SHP77 treated with DMSO at 0.1 percent for 48 hours (cell line): ENCODE measurements around the gene FANCE.
"Not testable (repeated sequence)": the region's sequence is repeated elsewhere in the genome, so short reads cannot be mapped to it uniquely, and the experiment has no call there.

Experiments used
- DNase-seq: peaks from one replicate; lab custom pipeline; 2025; lab: John Stamatoyannopoulos, UW

Gene FANCE

DNA sequence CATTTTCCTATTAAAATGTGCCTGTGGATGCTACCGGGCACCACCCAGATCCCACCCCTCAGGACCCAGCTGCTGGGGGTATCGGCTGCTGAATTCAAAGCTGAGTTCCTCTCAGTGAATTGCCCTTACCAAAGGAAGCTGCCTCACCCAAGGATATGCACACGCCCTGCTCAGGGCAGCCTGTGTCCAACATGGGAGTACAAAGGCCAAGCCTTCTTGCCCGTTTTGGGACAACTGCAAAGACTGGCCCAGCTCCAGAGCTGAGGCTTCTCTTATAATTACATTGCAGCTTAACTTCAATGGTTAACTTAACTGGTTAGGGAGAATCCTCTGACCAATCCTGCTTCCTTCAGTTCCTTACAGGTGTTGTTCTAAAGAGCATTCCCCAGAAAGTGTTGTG, 19.8 kb upstream of the FANCE start:
- DNase-seq, result no peak

DNA sequence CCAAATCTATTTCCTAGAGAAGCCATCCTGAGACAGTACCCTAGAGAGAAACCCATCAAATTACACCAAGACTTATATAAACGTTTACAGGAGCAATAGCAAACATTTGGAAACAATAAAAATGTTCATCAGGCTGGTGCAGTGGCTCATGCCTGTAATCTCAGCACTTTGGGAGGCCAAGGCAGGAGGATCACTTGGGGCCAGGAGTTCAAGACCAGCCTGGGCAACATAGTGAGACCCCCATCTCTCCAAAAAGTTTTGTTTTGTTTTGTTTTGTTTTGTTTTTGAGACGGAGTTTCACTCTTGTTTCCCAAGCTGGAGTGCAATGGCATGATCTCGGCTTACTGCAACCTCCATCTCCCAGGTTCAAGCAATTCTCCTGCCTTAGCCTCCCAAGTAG, 19.4 kb upstream of the FANCE start:
- not testable (repeated sequence) for DNase-seq

GRCh38 chr6:35435074-35435837, 16.9 kb upstream of the FANCE start:
- DNase-seq, result no peak

- no peak for DNase-seq
These were observed 15.9 kb upstream of the FANCE start for GRCh38 chr6:35436071-35436857.

GRCh38 chr6:35438378-35439065, 13.6 kb upstream of the FANCE start:
- DNase-seq, result not testable (repeated sequence)

- no peak for DNase-seq
These were observed 12.8 kb upstream of the FANCE start for GRCh38 chr6:35439308-35439707.

DNA sequence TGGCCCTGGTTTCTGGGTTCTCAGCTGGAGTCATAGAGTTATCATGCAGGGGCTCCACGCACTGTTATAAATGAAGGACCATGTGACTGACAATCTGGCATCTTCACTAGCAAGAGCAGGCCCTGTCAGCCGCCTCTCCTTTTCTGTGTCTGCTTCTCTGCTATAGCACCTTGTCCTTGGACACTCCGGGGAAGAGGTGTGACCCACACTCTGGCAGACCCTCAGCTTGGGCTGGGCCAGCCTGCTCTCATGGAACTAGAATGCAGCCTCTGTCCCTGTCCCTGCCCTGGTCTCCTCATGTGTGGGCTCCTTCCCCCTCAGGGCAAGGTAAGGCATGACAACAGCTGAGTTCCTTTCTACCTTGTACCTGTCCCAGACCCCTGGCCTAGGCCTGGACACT, 10.9 kb upstream of the FANCE start:
- DNase-seq, result no peak

DNA sequence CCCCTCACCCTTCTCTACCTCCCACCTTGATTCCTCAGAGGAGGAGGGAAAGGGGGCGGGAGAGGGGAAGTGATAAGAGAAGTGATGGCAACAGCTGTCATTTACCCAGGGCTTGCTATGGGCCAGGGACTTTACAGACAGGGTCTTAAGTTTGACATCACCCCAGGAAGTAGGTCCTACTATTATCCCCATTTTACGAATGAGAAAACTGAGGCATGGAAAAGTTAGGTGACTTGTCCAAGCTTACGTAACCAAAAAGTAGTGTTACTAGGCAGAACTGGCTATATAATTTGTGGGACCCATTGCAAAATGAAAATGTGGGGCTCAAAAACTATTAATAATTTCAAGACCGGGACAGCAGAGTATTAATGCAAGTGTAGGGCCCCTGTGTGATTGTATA, 10.5 kb upstream of the FANCE start:
- no peak for DNase-seq

DNA sequence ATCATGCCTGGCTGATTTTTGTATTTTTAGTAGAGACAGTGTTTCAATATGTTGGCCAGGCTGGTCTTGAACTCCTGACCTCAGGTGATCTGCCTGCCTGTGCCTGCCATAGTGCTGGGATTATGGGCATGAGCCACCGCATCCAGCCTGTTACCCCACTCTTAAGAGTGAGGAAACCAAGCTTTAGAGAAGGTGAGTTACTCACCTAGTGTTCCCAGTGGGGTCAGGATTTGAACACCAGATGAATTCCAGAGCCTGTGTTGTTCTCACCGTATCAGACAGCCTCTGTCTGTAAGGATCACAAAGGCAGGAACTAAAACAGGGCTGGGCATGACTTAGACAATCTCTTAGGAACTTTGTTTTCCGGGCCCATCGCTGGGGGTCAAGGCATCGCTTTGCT, 9.4 kb upstream of the FANCE start:
- no peak for DNase-seq

DNA sequence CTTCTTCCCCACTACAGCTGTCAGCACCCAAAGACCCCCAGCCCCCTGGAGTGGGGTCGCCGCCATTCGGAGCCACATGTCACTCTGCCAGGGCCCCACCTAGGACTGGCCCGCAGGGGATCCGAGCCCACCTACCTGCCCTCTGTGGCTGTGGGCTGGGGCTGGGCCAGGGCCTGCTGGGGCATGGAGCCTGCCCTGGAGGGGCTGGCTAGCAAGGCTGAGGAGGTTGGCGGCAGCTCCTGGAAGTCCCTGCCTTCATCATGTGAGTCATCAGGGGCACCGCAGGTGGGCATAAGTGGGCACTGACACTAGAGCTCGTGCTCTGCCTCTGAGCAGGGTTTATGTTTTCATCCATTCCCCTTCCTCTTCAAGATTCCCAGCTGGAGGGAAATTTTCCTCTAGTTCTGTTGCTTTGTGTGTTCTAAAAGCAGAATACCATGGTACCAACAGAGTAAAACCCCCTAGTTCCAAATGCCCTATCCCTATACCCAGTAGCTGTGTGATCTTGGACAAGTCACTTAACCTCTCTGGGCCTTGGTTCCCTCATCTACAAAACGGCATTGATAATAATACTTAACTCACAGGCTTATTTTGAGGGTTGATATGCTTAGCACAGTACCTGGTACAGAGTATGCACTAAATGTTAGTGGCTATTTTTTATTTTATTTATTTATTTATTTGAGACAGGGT, 8.7 kb upstream of the FANCE start:
- DNase-seq, result no peak

GRCh38 chr6:35445691-35446090, 6.4 kb upstream of the FANCE start:
- DNase-seq, result no peak

GRCh38 chr6:35448191-35448590, 3.9 kb upstream of the FANCE start:
- no peak for DNase-seq

DNA sequence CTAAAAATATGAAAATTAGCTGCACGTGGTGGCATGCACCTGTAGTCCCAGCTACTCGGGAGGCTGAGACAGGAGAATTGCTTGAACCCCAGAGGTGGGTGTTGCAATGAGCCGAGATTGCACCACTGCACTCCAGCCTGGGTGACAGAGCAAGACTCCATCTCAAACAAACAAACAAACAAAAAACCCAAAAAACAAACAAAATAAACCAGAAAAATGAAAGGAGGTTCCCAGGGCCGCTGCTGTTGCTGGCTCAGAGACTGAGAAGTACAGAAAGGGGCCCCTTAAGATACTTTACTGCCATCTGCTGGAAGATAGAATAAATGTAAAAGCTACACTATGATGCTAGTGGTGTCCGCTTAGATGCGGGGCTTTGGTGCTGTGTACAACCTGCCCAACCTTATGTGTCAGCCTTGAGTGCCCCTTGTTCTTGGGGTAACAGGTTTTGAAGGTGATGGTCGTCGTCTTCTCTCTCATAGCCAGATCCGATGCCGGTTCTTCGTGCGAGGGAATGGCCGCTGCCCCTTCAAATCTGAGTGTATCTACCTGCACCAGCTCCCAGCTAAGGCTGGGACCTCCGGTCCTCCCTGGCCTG, 2.8 kb upstream of the FANCE start:
- peak; percentile 70 for DNase-seq

DNA sequence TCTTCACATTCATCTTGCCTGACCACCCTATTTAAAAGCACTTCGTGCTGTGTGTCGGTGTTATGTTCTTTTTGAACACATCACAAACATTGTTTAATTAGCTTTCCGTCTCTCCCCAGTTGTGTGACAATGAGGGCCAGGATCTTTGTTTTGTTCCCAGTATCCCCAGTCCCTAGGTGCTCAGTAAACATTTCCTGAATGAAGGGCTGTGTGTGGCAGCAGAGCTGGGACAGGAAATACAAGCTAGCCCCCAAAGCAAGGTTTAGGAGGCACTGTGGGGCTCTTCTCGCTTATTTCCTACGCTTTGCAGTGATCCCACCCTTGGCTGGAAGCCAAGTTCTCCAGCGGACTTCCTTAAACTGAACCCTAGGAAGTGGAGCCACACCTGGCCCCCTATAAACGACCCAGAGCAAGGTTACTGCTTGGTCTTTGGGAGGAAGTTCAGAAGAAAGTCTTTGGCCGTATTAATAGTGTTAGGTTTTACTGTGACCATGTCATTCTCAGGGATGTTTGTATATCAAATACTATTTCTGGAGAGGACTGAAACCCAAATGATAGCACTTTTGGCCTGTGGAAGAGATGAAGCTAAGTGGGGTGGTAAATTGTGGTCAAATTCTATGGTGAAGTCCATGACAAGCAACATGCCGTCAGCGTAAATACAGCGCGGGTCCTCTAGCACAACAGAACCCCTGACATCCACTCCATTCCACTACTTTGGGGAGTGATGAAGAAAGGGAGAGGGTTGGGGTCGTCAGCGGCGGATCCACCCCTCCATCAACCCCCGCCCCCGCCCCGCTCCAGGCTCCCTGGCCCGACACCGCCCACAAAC, 570 bp upstream of the FANCE start:
- no peak for DNase-seq

DNA sequence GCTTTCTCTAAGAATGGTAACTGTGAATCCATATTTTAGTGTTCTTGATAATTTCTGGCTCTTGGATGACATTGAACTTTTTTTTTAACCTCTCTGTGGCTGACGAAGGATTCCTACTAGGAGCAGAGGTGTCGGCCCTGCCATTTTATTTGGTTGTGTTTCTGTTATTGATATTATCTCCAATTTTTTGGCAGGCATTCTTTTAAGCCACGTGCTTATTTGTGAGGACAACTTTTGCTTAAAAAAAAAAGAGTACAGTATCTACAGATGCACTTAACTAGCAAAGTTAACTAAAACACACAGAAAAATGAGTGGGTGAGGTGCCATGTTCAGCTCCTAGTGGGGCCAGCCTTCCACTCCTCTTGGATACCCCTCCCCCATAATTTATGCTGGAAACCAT, 1.1 kb downstream of the FANCE start:
- no peak for DNase-seq

DNA sequence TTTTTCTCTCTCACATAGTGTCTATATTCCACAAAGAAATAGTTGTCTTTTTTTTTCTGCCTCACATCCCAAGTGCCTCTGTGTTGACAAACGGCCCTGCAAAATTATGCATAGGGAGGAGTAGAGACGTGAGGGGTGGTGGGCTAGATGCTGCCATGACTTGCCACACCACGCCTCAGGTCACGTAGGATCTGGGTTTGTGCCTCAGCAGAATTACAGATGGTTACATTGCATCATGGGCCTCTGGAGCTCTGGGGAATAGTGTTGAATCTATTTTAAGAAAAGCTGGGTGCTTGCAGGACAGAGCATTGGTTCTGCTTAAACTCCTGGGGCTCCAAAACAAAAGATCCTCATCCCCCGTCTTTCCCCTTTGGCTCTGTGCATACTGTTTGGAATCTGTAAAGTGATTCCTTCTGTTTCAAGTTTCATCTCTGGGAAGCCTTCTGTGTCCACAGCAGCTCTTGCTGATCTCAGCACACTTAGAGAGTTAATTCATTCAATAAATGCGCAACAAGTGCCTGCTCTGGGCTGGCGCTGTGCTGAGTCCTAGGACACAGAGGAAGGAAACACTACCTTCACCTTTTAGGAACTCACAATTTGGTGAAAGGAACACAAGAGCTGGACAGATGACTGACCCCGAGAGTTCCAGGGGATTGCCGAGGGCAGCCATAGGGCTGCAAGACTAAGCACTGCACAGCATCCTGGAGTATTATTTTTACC, 2.4 kb downstream of the FANCE start:
- DNase-seq, result no peak

- no peak for DNase-seq
These were observed 5.8 kb downstream of the FANCE start for GRCh38 chr6:35457907-35458306.

- no peak for DNase-seq
These were observed 9.1 kb downstream of the FANCE start for GRCh38 chr6:35461270-35461669.

DNA sequence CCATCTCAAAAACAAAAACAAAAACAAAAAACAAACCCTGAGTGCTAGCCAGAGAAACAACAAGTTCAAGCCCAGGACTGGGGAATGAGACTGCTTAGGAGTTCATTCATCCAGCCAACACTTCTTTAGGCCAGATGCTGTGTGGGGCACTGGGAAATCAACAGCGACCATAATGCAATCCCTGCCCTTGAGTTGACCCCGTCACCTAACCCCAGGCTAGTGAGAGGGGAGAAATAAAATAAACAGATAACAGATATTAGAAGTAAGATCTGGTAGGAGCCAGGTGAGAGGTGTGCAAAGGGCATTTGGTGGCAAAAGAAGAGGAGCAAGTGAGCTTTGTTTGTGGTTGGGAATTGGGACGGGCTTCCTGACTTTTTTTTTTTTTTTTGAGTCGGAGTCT, 11.2 kb downstream of the FANCE start:
- DNase-seq, result no peak

DNA sequence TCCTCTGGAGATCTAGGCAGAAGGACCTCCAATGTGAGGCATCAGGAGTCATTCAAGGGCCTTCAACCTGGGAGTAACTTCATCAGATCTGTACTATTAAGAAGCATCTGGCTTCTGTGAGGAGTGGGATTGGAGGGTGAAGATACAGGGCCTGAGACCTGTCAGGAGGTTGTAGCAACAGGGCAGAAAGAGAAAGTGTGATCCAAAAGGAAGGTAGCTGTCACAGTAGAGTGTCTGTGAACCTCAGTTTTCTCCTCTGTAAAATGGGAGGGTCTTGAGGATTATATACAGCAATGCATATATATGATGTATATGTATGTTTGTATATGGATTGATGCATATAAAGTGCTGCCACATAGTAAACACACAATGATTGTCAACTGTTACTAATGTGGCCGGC, 13.5 kb downstream of the FANCE start:
- DNase-seq, result no peak
